Myocyte (in vitro differentiated cells): Measurements from ENCODE around the gene PPIL6. TPM values are rescaled to one million over a fixed set of nuclear protein-coding genes. Genes with fewer than 3 reads are reported as not detected.

Experiments used
- total RNA-seq: library from RNA; depleted of rRNA; stranded (reverse); fragments of >200 nt; gene quantifications from 2 replicates; pipeline ENCODE4 v1.2.3, GENCODE V29; 2014

PPIL6 gene
- total RNA-seq, 1 donor from 2014 or later = 4.8 TPM

Other genes with a start within 250 kb of the PPIL6 start
- gene CD164, start 58.2 kb downstream of the PPIL6 start, total RNA-seq = 161 and 175 TPM in 2 replicates
- 4.6 and 5.3 TPM in 2 replicates for gene SMPD2, start 96 bp upstream of the PPIL6 start, total RNA-seq
- gene MICAL1, start 15.1 kb upstream of the PPIL6 start, total RNA-seq = 170 and 187 TPM in 2 replicates
- 9.6 and 9.8 TPM in 2 replicates for gene ZBTB24, start 42.6 kb upstream of the PPIL6 start, total RNA-seq